PC-3 (cell line): ENCODE data around the gene SF3B6. TPM values are rescaled to one million over a fixed set of nuclear protein-coding genes. Genes with fewer than 3 reads are reported as not detected.

Source experiments
- ATAC-seq: fragments of 200-7000 bp; cut with Tn5 transposase; 2 replicates; pipeline ENCODE4 v1.9.1; 2020; ENCODE audit warnings: mild to moderate bottlenecking, moderate library complexity
- BruUV-seq: library from RNA; stranded (reverse); fragments of 400-500 nt; replicated peaks from 2 replicates; lab custom pipeline; 2021; lab: Mats Ljungman, UMichigan
- CTCF ChIA-PET: fragments of 300-600 bp; sonication (Branson Sonifier 250); formaldehyde crosslinking; loops from one replicate; lab custom pipeline; 2022; ENCODE audit warnings: antibody characterized with exemption; lab: Charles Lee
- POLR2A ChIA-PET: fragments of 300-600 bp; sonication (Branson Sonifier 250); formaldehyde crosslinking; loops from one replicate; lab custom pipeline; 2022; ENCODE audit warnings: antibody characterized with exemption; ENCODE audit not compliant: unreplicated experiment; lab: Charles Lee
- DNase-seq: peaks from one replicate; pipeline ENCODE4 v3.0.0-alpha.2; 2015
- H2AFZ ChIP-seq: fragments of 300-600 bp; sonication (generic); 2 replicates; pipeline ENCODE4 v1.6.0; 2016; ENCODE audit warnings: antibody characterized with exemption, low read length
- H3F3A ChIP-seq: fragments of 300-600 bp; sonication (generic); one replicate; pipeline ENCODE4 v1.6.0; 2017; ENCODE audit warnings: antibody characterized with exemption, low read length, control low read depth, mild to moderate bottlenecking; ENCODE audit not compliant: unreplicated experiment
- H3K27ac ChIP-seq: fragments of 300-600 bp; sonication (generic); 2 replicates; pipeline ENCODE4 v1.5.1; 2016; ENCODE audit warnings: mild to moderate bottlenecking, low read length
- H3K27me3 ChIP-seq: fragments of 300-600 bp; sonication (generic); 2 replicates; pipeline ENCODE4 v1.6.1; 2016; ENCODE audit warnings: low read length, mixed read lengths
- H3K36me3 ChIP-seq: fragments of 300-600 bp; sonication (generic); 2 replicates; pipeline ENCODE4 v1.6.1; 2016; ENCODE audit warnings: low read depth, mixed run types, low read length, mixed read lengths
- H3K4me1 ChIP-seq: fragments of 300-600 bp; sonication (generic); 2 replicates; pipeline ENCODE4 v1.5.1; 2016; ENCODE audit warnings: low read length; ENCODE audit not compliant: insufficient read depth
- H3K4me2 ChIP-seq: fragments of 300-600 bp; sonication (generic); 2 replicates; pipeline ENCODE4 v1.6.0; 2016; ENCODE audit warnings: low read length
- H3K4me3 ChIP-seq: fragments of 300-600 bp; sonication (generic); 2 replicates; pipeline ENCODE4 v1.5.1; 2016; ENCODE audit warnings: mild to moderate bottlenecking, low read length, mixed read lengths
- H3K79me2 ChIP-seq: fragments of 300-600 bp; sonication (generic); 2 replicates; pipeline ENCODE4 v1.6.1; 2017; ENCODE audit warnings: low read length, mixed read lengths
- H3K9ac ChIP-seq: fragments of 300-600 bp; sonication (generic); 2 replicates; pipeline ENCODE4 v1.6.0; 2016; ENCODE audit warnings: mild to moderate bottlenecking, low read length
- H3K9me2 ChIP-seq: fragments of 300-600 bp; sonication (generic); replicated peaks from 2 replicates; pipeline ENCODE4 v1.6.1; 2016; ENCODE audit warnings: mixed run types, low read length, mixed read lengths
- H3K9me3 ChIP-seq: fragments of 300-600 bp; sonication (generic); 2 replicates; pipeline ENCODE4 v1.6.1; 2016; ENCODE audit warnings: low read length, mixed read lengths
- H4K20me1 ChIP-seq: fragments of 300-600 bp; sonication (generic); 2 replicates; pipeline ENCODE4 v1.6.1; 2016; ENCODE audit warnings: low read length, mixed read lengths
- CTCF ChIP-seq: fragments of 300-600 bp; sonication (generic); conservative IDR thresholded peaks from 2 replicates; pipeline ENCODE4 v1.5.1; 2017; ENCODE audit warnings: antibody characterized with exemption, low read depth, mild to moderate bottlenecking, low read length
- EZH2 ChIP-seq: fragments of 300-600 bp; sonication (generic); IDR thresholded peaks from one replicate; pipeline ENCODE4 v1.6.1; 2017; ENCODE audit warnings: antibody characterized with exemption, mild to moderate bottlenecking, low read length; ENCODE audit not compliant: unreplicated experiment
- EZH2phosphoT487 ChIP-seq: fragments of 300-600 bp; sonication (generic); IDR thresholded peaks from 2 replicates; pipeline ENCODE4 v1.6.1; 2018; ENCODE audit warnings: mild to moderate bottlenecking, antibody characterized with exemption, low read length, borderline replicate concordance
- intact Hi-C: fragments of 100-400 bp; cut with micrococcal nuclease; formaldehyde crosslinking; loops from 2 replicates; pipeline ENCODE4 v1.9.0; 2023
- total RNA-seq: library from RNA; depleted of rRNA; stranded (reverse); fragments of >200 nt; gene quantifications from 2 replicates; pipeline ENCODE4 v1.2.3, GENCODE V29; 2014

The SF3B6 gene
- total RNA-seq, 1 experiment from 2014 or later = 220 TPM

GRCh38 chr2:24104906-24105305 lies 28.8 kb upstream of the SF3B6 start:
- Histone ChIP-seq H3K36me3 (no peaks in the 10 kb centered on the region), H3K79me2 (no peaks in the 10 kb centered on the region), H3K9me2 (no peaks in the 10 kb centered on the region), H3K9ac (no peak overlapping the region), H3K4me3 (no peak overlapping the region), H3K27ac (no peak overlapping the region), H3K27me3 (no peaks in the 10 kb centered on the region), H4K20me1 (no peaks in the 10 kb centered on the region), H2AFZ (no peak overlapping the region), H3K4me1 (no peaks in the 10 kb centered on the region), H3K4me2 (no peak overlapping the region), H3F3A (no peaks in the 10 kb centered on the region), H3K9me3 (no peaks in the 10 kb centered on the region)
- ATAC-seq = no peak
- intact Hi-C loops = no loop called here
- no TSS peak for BruUV-seq
- no peak for TF ChIP-seq EZH2
- no peak for TF ChIP-seq CTCF
- no peak for TF ChIP-seq EZH2phosphoT487
- DNase-seq = no peak
- ChIA-PET POLR2A (interaction anchor here (0.6 kb wide), 1 partner anchor 18 kb away, joined by 5 read pairs; no protein-coding TSS in a partner anchor), CTCF (no interaction called here)

- intact Hi-C loops = no loop called here
- no peak overlapping the region for H2AFZ ChIP-seq
- H3F3A ChIP-seq = no peaks in the 10 kb centered on the region
- H4K20me1 ChIP-seq = no peaks in the 10 kb centered on the region
- no peak for TF ChIP-seq CTCF
- no peak for TF ChIP-seq EZH2phosphoT487
- TF ChIP-seq EZH2 = no peak
- CTCF ChIA-PET = no interaction called here
- no peaks in the 10 kb centered on the region for H3K9me2 ChIP-seq
- ATAC-seq (no peak), DNase-seq (no peak)
- no peaks in the 10 kb centered on the region for H3K9me3 ChIP-seq
- no peak overlapping the region for H3K27ac ChIP-seq
- H3K4me2 ChIP-seq = no peak overlapping the region
- BruUV-seq = no TSS peak
- POLR2A ChIA-PET = no interaction called here
- H3K36me3 ChIP-seq = no peaks in the 10 kb centered on the region
- H3K4me3 ChIP-seq = no peak overlapping the region
- no peaks in the 10 kb centered on the region for H3K79me2 ChIP-seq
- H3K4me1 ChIP-seq = no peaks in the 10 kb centered on the region
- no peaks in the 10 kb centered on the region for H3K27me3 ChIP-seq
- no peak overlapping the region for H3K9ac ChIP-seq
Observed at GRCh38 chr2:24104110-24104650, 28.1 kb upstream of the SF3B6 start.

GRCh38 chr2:24102677-24103076 lies 26.6 kb upstream of the SF3B6 start:
- ChIA-PET POLR2A (no interaction called here), CTCF (no interaction called here)
- H3K9ac ChIP-seq = no peak overlapping the region
- no peaks in the 10 kb centered on the region for H3F3A ChIP-seq
- intact Hi-C loops = no loop called here
- no peak overlapping the region for H3K4me2 ChIP-seq
- H3K9me3 ChIP-seq = no peaks in the 10 kb centered on the region
- H3K79me2 ChIP-seq = no peaks in the 10 kb centered on the region
- H3K27me3 ChIP-seq = no peaks in the 10 kb centered on the region
- no peaks in the 10 kb centered on the region for H3K4me1 ChIP-seq
- no TSS peak for BruUV-seq
- no peak overlapping the region for H3K4me3 ChIP-seq
- no peak overlapping the region for H2AFZ ChIP-seq
- no peaks in the 10 kb centered on the region for H3K9me2 ChIP-seq
- DNase-seq (no peak), ATAC-seq (no peak)
- no peak for TF ChIP-seq CTCF
- TF ChIP-seq EZH2 = no peak
- no peak for TF ChIP-seq EZH2phosphoT487
- no peak overlapping the region for H3K27ac ChIP-seq
- no peaks in the 10 kb centered on the region for H3K36me3 ChIP-seq
- no peaks in the 10 kb centered on the region for H4K20me1 ChIP-seq
